RWPE2 (cell line): ENCODE measurements around the gene ZBTB11.
A peak's percentile ranks its signal among the peaks of the same experiment; 100 is the strongest.
"Not testable (repeated sequence)": the region's sequence is repeated elsewhere in the genome, so short reads cannot be mapped to it uniquely, and the experiment has no call there.

Experiments used
- ATAC-seq: fragments of 200-7000 bp; cut with Tn5 transposase; 3 replicates; pipeline ENCODE4 v1.9.1; 2021; ENCODE audit warnings: low read depth
- DNase-seq: peaks from one replicate; pipeline ENCODE4 v3.0.0-alpha.2; 2020; ENCODE audit warnings: low spot score
- H3K27ac ChIP-seq: fragments of 450-650 bp; 2 replicates; pipeline ENCODE4 v1.5.1; 2017; ENCODE audit warnings: mild to moderate bottlenecking; ENCODE audit not compliant: poor library complexity, severe bottlenecking
- H3K27me3 ChIP-seq: fragments of 250-450 bp; sonication (Bioruptor Pico); 2 replicates; pipeline ENCODE4 v1.5.1; 2021; ENCODE audit warnings: mild to moderate bottlenecking, moderate library complexity; ENCODE audit not compliant: insufficient read depth, poor library complexity, severe bottlenecking
- H3K36me3 ChIP-seq: fragments of 250-450 bp; sonication (Bioruptor Pico); 2 replicates; pipeline ENCODE4 v1.5.1; 2020; ENCODE audit warnings: low read depth, mild to moderate bottlenecking, moderate library complexity
- H3K4me1 ChIP-seq: fragments of 250-450 bp; sonication (Bioruptor Pico); 2 replicates; pipeline ENCODE4 v1.5.1; 2021; ENCODE audit warnings: mild to moderate bottlenecking, moderate library complexity; ENCODE audit not compliant: insufficient read depth, poor library complexity, severe bottlenecking
- H3K4me3 ChIP-seq: fragments of 250-450 bp; sonication (Bioruptor Pico); 2 replicates; pipeline ENCODE4 v1.5.1; 2021; ENCODE audit warnings: mild to moderate bottlenecking, moderate library complexity; ENCODE audit not compliant: severe bottlenecking
- H3K9me3 ChIP-seq: fragments of 250-450 bp; sonication (Bioruptor Pico); 2 replicates; pipeline ENCODE4 v1.5.1; 2021; ENCODE audit warnings: mild to moderate bottlenecking, moderate library complexity; ENCODE audit not compliant: severe bottlenecking
- CTCF ChIP-seq: fragments of 450-650 bp; IDR thresholded peaks from one replicate; pipeline ENCODE4 v1.5.1; 2017; ENCODE audit warnings: mild to moderate bottlenecking, moderate library complexity; ENCODE audit not compliant: poor library complexity, severe bottlenecking

Gene ZBTB11

GRCh38 chr3:101689286-101689685 lies 12.4 kb upstream of the ZBTB11 start:
- no peaks in the 10 kb centered on the region for H3K9me3 ChIP-seq
- no peak for TF ChIP-seq CTCF
- H3K4me1 ChIP-seq, result peaks cover 10% of the 10 kb centered on the region
- no peak overlapping the region for H3K4me3 ChIP-seq
- ATAC-seq, result no peak
- no peak overlapping the region for H3K27ac ChIP-seq
- no peak for DNase-seq
- peaks cover 21% of the 10 kb centered on the region for H3K36me3 ChIP-seq
- H3K27me3 ChIP-seq, result no peaks in the 10 kb centered on the region

- H3K36me3 ChIP-seq, result peaks cover 40% of the 10 kb centered on the region
- H3K27ac ChIP-seq, result peak overlapping the region; percentile 74
- H3K4me3 ChIP-seq, result peak overlapping the region; percentile 62
- H3K4me1 ChIP-seq, result peaks cover 14% of the 10 kb centered on the region
- H3K9me3 ChIP-seq, result no peaks in the 10 kb centered on the region
- no peak for TF ChIP-seq CTCF
- DNase-seq, result no peak
- no peak for ATAC-seq
- no peaks in the 10 kb centered on the region for H3K27me3 ChIP-seq
Measured at GRCh38 chr3:101687142-101687931, 10.4 kb upstream of the ZBTB11 start.

GRCh38 chr3:101685870-101686307 lies 9.0 kb upstream of the ZBTB11 start:
- Histone ChIP-seq H3K4me3 (peak overlapping the region; percentile 62), H3K4me1 (peaks cover 14% of the 10 kb centered on the region), H3K9me3 (no peaks in the 10 kb centered on the region), H3K27ac (peak overlapping the region; percentile 74), H3K36me3 (peaks cover 55% of the 10 kb centered on the region), H3K27me3 (no peaks in the 10 kb centered on the region)
- no peak for DNase-seq
- TF ChIP-seq CTCF, result no peak
- no peak for ATAC-seq

- no peak for DNase-seq
- Histone ChIP-seq H3K27me3 (no peaks in the 10 kb centered on the region), H3K9me3 (no peaks in the 10 kb centered on the region), H3K4me1 (peaks cover 14% of the 10 kb centered on the region), H3K36me3 (peaks cover 63% of the 10 kb centered on the region), H3K27ac (peak overlapping the region; percentile 74), H3K4me3 (peak overlapping the region; percentile 62)
- ATAC-seq, result no peak
- no peak for TF ChIP-seq CTCF
Measured at GRCh38 chr3:101685050-101685400, 8.1 kb upstream of the ZBTB11 start.

- no peak overlapping the region for H3K27ac ChIP-seq
- no peak overlapping the region for H3K4me3 ChIP-seq
- DNase-seq (no peak), ATAC-seq (no peak)
- no peak for TF ChIP-seq CTCF
- H3K4me1 ChIP-seq, result peaks cover 16% of the 10 kb centered on the region
- H3K27me3 ChIP-seq, result no peaks in the 10 kb centered on the region
- no peaks in the 10 kb centered on the region for H3K9me3 ChIP-seq
- H3K36me3 ChIP-seq, result peaks cover 69% of the 10 kb centered on the region
Measured at GRCh38 chr3:101680466-101680865, 3.5 kb upstream of the ZBTB11 start.

- H3K27ac ChIP-seq, H3K27me3 ChIP-seq, H3K4me3 ChIP-seq, DNase-seq, ATAC-seq, H3K9me3 ChIP-seq: not testable (repeated sequence)
- peaks cover 53% of the 10 kb centered on the region for H3K36me3 ChIP-seq
- H3K4me1 ChIP-seq, result peaks cover 14% of the 10 kb centered on the region
Measured at GRCh38 chr3:101678837-101679236, 1.9 kb upstream of the ZBTB11 start.
